Sigmoid colon (tissue), 4 donors: Measurements from ENCODE around the gene RASSF9.

Experiments used
- EP300 ChIP-seq, 4 donors: sonication (generic); formaldehyde crosslinking; IDR thresholded peaks; one replicate each; pipeline ENCODE4 v1.6.1; 2017; ENCODE audit warnings: antibody characterized with exemption in 4 of 4
- TF ChIP-seq, protein P1 (sequence below), 4 experiments: fragments of 450-650 bp in 3 of 4; fragments of 200-600 bp in 1 of 4; IDR thresholded peaks; one replicate each; pipeline ENCODE4 v1.5.1; 2016 to 2019; ENCODE audit warnings: antibody characterized with exemption in 4 of 4, mild to moderate bottlenecking in 3 of 4, moderate library complexity in 2 of 4

- TF ChIP-seq, protein P1, sequence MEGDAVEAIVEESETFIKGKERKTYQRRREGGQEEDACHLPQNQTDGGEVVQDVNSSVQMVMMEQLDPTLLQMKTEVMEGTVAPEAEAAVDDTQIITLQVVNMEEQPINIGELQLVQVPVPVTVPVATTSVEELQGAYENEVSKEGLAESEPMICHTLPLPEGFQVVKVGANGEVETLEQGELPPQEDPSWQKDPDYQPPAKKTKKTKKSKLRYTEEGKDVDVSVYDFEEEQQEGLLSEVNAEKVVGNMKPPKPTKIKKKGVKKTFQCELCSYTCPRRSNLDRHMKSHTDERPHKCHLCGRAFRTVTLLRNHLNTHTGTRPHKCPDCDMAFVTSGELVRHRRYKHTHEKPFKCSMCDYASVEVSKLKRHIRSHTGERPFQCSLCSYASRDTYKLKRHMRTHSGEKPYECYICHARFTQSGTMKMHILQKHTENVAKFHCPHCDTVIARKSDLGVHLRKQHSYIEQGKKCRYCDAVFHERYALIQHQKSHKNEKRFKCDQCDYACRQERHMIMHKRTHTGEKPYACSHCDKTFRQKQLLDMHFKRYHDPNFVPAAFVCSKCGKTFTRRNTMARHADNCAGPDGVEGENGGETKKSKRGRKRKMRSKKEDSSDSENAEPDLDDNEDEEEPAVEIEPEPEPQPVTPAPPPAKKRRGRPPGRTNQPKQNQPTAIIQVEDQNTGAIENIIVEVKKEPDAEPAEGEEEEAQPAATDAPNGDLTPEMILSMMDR (IDR thresholded peaks at IDR 0.05), result no peak
- TF ChIP-seq EP300 (IDR thresholded peaks at IDR 0.05), result no peak
Measured at GRCh38 chr12:85759091-85759490, 77.1 kb downstream of the RASSF9 start.
